Upper lobe of left lung (tissue), 4 donors: ENCODE results near the gene DIAPH3.

Experiments used
- CTCF ChIP-seq, 6 experiments: fragments of 450-650 bp in 4 of 6; fragments of 200-600 bp in 2 of 6; sonication (generic) in 2 of 6; IDR thresholded peaks; one replicate each; pipeline ENCODE4 v1.5.1; 2016 to 2019; ENCODE audit warnings: antibody characterized with exemption in 6 of 6
- POLR2A ChIP-seq, 4 donors: fragments of 450-650 bp; IDR thresholded peaks; one replicate each; pipeline ENCODE4 v1.5.1; 2016 to 2017; ENCODE audit warnings: antibody characterized with exemption in 4 of 4, mild to moderate bottlenecking in 2 of 4
- POLR2AphosphoS5 ChIP-seq, 2 donors: sonication (generic); formaldehyde crosslinking; IDR thresholded peaks; one replicate each; pipeline ENCODE4 v1.5.1; 2017; ENCODE audit warnings: antibody characterized with exemption in 2 of 2

DNA sequence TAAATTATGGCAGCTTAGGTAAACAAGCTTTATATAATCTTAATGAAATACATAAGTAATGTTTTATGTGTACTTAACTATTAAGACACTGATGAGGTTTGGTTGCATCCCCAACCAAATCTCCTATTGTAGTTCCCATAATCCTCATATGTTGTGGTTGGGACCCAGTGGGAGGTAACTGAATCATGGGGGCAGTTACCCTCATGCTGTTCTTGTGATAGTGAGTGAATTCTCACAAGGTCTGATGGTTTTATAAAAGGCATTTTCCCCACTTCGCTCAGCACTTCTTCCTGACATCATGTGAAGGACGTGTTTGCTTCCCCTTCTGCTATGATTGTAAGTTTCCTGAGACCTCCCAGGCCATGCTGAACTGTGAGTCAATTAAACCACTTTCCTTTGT, 212.7 kb downstream of the DIAPH3 start:
- no peak for TF ChIP-seq CTCF (IDR thresholded peaks at IDR 0.05)
- no peak for TF ChIP-seq POLR2AphosphoS5 (IDR thresholded peaks at IDR 0.05)
- no peak for TF ChIP-seq POLR2A (IDR thresholded peaks at IDR 0.05)
